SK-N-SH treated with all-trans-retinoic acid at 6 μM for 48 hours (cell line): Measurements from ENCODE around the gene TNFAIP8.

Source experiments
- ATAC-seq: fragments of 200-7000 bp; cut with Tn5 transposase; 3 replicates; pipeline ENCODE4 v1.9.1; 2020; ENCODE audit warnings: mild to moderate bottlenecking, moderate library complexity
- ARNTL ChIP-seq: fragments of 450-650 bp; formaldehyde crosslinking; IDR thresholded peaks from 2 replicates; pipeline ENCODE4 v1.5.0; 2020; ENCODE audit warnings: low read depth, mild to moderate bottlenecking, moderate library complexity, borderline replicate concordance
- BACH2 ChIP-seq: fragments of 250-450 bp; sonication (Bioruptor Pico); IDR thresholded peaks from 2 replicates; pipeline ENCODE4 v1.9.0; 2021; ENCODE audit warnings: mild to moderate bottlenecking, borderline replicate concordance
- CSDC2 ChIP-seq: fragments of 250-450 bp; sonication (Bioruptor Pico); IDR thresholded peaks from 2 replicates; pipeline ENCODE4 v1.5.0; 2020; ENCODE audit warnings: mild to moderate bottlenecking, moderate library complexity
- ESRRG ChIP-seq: fragments of 250-450 bp; sonication (Bioruptor Pico); IDR thresholded peaks from 2 replicates; pipeline ENCODE4 v1.6.1; 2021; ENCODE audit warnings: mild to moderate bottlenecking
- GLIS3 ChIP-seq: fragments of 250-450 bp; sonication (Bioruptor Pico); IDR thresholded peaks from 2 replicates; pipeline ENCODE4 v1.5.0; 2020; ENCODE audit warnings: mild to moderate bottlenecking, moderate library complexity
- ISL1 ChIP-seq: fragments of 250-450 bp; sonication (Bioruptor Pico); IDR thresholded peaks from 2 replicates; pipeline ENCODE4 v2.1.2; 2022; ENCODE audit warnings: mild to moderate bottlenecking, moderate library complexity
- OSR1 ChIP-seq: fragments of 250-450 bp; sonication (Bioruptor Pico); IDR thresholded peaks from 2 replicates; pipeline ENCODE4 v1.8.0; 2022; ENCODE audit warnings: moderate library complexity, mild to moderate bottlenecking, inconsistent platforms
- PPARA ChIP-seq: fragments of 250-450 bp; sonication (Bioruptor Pico); IDR thresholded peaks from 2 replicates; pipeline ENCODE4 v1.5.0; 2020; ENCODE audit warnings: mild to moderate bottlenecking, borderline replicate concordance
- RARB ChIP-seq: fragments of 250-450 bp; sonication (Bioruptor Pico); IDR thresholded peaks from 2 replicates; pipeline ENCODE4 v1.8.0; 2021; ENCODE audit warnings: mild to moderate bottlenecking, moderate library complexity
- SNAI2 ChIP-seq: fragments of 250-450 bp; sonication (Bioruptor Pico); IDR thresholded peaks from 2 replicates; pipeline ENCODE4 v1.5.0; 2020; ENCODE audit warnings: mild to moderate bottlenecking, moderate library complexity
- TCF4 ChIP-seq: fragments of 250-450 bp; sonication (Bioruptor Pico); IDR thresholded peaks from 2 replicates; pipeline ENCODE4 v1.8.0; 2021; ENCODE audit warnings: mild to moderate bottlenecking, moderate library complexity, borderline replicate concordance
- TOX ChIP-seq: fragments of 250-450 bp; sonication (Bioruptor Pico); IDR thresholded peaks from 2 replicates; pipeline ENCODE4 v1.8.0; 2021; ENCODE audit warnings: mild to moderate bottlenecking, moderate library complexity, borderline replicate concordance
- ZC3H10 ChIP-seq: fragments of 250-450 bp; sonication (Bioruptor Pico); IDR thresholded peaks from 2 replicates; pipeline ENCODE4 v1.5.1; 2021; ENCODE audit warnings: mild to moderate bottlenecking, moderate library complexity
- ZFP3 ChIP-seq: fragments of 250-450 bp; sonication (Bioruptor Pico); IDR thresholded peaks from 2 replicates; pipeline ENCODE4 v1.5.0; 2020; ENCODE audit warnings: mild to moderate bottlenecking, moderate library complexity
- ZFP30 ChIP-seq: fragments of 450-650 bp; formaldehyde crosslinking; IDR thresholded peaks from 2 replicates; pipeline ENCODE4 v1.5.0; 2022; ENCODE audit warnings: mild to moderate bottlenecking, moderate library complexity
- ZNF565 ChIP-seq: fragments of 450-650 bp; formaldehyde crosslinking; conservative IDR thresholded peaks from 2 replicates; pipeline ENCODE4 v1.5.0; 2020; ENCODE audit warnings: low read depth, mild to moderate bottlenecking, moderate library complexity
- ZNF70 ChIP-seq: fragments of 450-650 bp; formaldehyde crosslinking; IDR thresholded peaks from 2 replicates; pipeline ENCODE4 v1.5.0; 2020; ENCODE audit warnings: mild to moderate bottlenecking, moderate library complexity
- ZNF8 ChIP-seq: fragments of 450-650 bp; formaldehyde crosslinking; IDR thresholded peaks from 2 replicates; pipeline ENCODE4 v1.5.0; 2020; ENCODE audit warnings: mild to moderate bottlenecking, moderate library complexity
- TF ChIP-seq, protein P1 (sequence below): fragments of 250-450 bp; sonication (Bioruptor Pico); IDR thresholded peaks from 2 replicates; pipeline ENCODE4 v1.5.1; 2021; ENCODE audit warnings: mild to moderate bottlenecking, moderate library complexity
- TF ChIP-seq, protein P2 (sequence below): fragments of 250-450 bp; sonication (Bioruptor Pico); IDR thresholded peaks from 2 replicates; pipeline ENCODE4 v1.8.0; 2021; ENCODE audit warnings: low read depth, mild to moderate bottlenecking, moderate library complexity, borderline replicate concordance
- TF ChIP-seq, protein P3 (sequence below): fragments of 250-450 bp; sonication (Bioruptor Pico); IDR thresholded peaks from 2 replicates; pipeline ENCODE4 v1.5.0; 2020; ENCODE audit warnings: mild to moderate bottlenecking, moderate library complexity
- TF ChIP-seq, protein P4 (sequence below): fragments of 250-450 bp; sonication (Bioruptor Pico); IDR thresholded peaks from 2 replicates; pipeline ENCODE4 v1.8.0; 2020; ENCODE audit warnings: mild to moderate bottlenecking, moderate library complexity, borderline replicate concordance
- TF ChIP-seq, protein P5 (sequence below): fragments of 250-450 bp; sonication (Bioruptor Pico); IDR thresholded peaks from 2 replicates; pipeline ENCODE4 v1.5.1; 2020; ENCODE audit warnings: low read depth, mild to moderate bottlenecking, moderate library complexity

The TNFAIP8 gene

DNA sequence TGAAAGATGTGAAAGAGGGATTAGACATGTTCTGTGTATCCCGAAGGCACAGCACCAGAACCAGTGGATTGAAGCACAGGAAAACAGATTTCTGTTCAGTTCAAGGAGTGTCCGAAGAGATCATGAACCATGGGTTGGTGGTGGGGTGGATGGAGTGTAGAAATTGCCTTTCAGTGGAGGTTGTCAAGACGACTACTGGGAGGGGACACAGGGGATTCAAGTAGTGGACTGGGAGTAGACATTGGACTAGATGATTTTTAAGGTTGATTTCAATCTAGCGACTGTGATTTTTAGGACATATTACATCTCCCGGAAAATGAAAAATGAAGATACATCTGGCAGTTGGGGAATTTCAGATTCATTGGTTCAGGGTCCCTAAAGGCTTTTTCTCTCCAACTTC, 35.9 kb upstream of the TNFAIP8 start:
- ATAC-seq = no peak
- no peak for TF ChIP-seq ZFP30 (CRISPR knock-in tag)
- no peak for TF ChIP-seq RARB
- no peak for TF ChIP-seq TOX
- TF ChIP-seq ZC3H10 (CRISPR knock-in tag) = no peak
- no peak for TF ChIP-seq GLIS3 (CRISPR knock-in tag)
- TF ChIP-seq, protein P1, sequence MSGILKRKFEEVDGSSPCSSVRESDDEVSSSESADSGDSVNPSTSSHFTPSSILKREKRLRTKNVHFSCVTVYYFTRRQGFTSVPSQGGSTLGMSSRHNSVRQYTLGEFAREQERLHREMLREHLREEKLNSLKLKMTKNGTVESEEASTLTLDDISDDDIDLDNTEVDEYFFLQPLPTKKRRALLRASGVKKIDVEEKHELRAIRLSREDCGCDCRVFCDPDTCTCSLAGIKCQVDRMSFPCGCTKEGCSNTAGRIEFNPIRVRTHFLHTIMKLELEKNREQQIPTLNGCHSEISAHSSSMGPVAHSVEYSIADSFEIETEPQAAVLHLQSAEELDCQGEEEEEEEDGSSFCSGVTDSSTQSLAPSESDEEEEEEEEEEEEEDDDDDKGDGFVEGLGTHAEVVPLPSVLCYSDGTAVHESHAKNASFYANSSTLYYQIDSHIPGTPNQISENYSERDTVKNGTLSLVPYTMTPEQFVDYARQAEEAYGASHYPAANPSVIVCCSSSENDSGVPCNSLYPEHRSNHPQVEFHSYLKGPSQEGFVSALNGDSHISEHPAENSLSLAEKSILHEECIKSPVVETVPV (CRISPR knock-in tag) = no peak
- TF ChIP-seq, protein P2, sequence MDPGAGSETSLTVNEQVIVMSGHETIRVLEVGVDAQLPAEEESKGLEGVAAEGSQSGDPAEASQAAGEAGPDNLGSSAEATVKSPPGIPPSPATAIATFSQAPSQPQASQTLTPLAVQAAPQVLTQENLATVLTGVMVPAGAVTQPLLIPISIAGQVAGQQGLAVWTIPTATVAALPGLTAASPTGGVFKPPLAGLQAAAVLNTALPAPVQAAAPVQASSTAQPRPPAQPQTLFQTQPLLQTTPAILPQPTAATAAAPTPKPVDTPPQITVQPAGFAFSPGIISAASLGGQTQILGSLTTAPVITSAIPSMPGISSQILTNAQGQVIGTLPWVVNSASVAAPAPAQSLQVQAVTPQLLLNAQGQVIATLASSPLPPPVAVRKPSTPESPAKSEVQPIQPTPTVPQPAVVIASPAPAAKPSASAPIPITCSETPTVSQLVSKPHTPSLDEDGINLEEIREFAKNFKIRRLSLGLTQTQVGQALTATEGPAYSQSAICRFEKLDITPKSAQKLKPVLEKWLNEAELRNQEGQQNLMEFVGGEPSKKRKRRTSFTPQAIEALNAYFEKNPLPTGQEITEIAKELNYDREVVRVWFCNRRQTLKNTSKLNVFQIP (CRISPR knock-in tag) = no peak
- TF ChIP-seq ESRRG = no peak
- no peak for TF ChIP-seq ZFP3 (CRISPR knock-in tag)
- TF ChIP-seq ARNTL (CRISPR knock-in tag) = no peak
- TF ChIP-seq CSDC2 (CRISPR knock-in tag) = no peak
- no peak for TF ChIP-seq ZNF565
- no peak for TF ChIP-seq ISL1
- TF ChIP-seq, protein P3, sequence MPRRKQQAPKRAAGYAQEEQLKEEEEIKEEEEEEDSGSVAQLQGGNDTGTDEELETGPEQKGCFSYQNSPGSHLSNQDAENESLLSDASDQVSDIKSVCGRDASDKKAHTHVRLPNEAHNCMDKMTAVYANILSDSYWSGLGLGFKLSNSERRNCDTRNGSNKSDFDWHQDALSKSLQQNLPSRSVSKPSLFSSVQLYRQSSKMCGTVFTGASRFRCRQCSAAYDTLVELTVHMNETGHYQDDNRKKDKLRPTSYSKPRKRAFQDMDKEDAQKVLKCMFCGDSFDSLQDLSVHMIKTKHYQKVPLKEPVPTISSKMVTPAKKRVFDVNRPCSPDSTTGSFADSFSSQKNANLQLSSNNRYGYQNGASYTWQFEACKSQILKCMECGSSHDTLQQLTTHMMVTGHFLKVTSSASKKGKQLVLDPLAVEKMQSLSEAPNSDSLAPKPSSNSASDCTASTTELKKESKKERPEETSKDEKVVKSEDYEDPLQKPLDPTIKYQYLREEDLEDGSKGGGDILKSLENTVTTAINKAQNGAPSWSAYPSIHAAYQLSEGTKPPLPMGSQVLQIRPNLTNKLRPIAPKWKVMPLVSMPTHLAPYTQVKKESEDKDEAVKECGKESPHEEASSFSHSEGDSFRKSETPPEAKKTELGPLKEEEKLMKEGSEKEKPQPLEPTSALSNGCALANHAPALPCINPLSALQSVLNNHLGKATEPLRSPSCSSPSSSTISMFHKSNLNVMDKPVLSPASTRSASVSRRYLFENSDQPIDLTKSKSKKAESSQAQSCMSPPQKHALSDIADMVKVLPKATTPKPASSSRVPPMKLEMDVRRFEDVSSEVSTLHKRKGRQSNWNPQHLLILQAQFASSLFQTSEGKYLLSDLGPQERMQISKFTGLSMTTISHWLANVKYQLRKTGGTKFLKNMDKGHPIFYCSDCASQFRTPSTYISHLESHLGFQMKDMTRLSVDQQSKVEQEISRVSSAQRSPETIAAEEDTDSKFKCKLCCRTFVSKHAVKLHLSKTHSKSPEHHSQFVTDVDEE = no peak
- no peak for TF ChIP-seq ZNF70 (CRISPR knock-in tag)
- TF ChIP-seq TCF4 (CRISPR knock-in tag) = no peak
- no peak for TF ChIP-seq ZNF8 (CRISPR knock-in tag)
- TF ChIP-seq, protein P4, sequence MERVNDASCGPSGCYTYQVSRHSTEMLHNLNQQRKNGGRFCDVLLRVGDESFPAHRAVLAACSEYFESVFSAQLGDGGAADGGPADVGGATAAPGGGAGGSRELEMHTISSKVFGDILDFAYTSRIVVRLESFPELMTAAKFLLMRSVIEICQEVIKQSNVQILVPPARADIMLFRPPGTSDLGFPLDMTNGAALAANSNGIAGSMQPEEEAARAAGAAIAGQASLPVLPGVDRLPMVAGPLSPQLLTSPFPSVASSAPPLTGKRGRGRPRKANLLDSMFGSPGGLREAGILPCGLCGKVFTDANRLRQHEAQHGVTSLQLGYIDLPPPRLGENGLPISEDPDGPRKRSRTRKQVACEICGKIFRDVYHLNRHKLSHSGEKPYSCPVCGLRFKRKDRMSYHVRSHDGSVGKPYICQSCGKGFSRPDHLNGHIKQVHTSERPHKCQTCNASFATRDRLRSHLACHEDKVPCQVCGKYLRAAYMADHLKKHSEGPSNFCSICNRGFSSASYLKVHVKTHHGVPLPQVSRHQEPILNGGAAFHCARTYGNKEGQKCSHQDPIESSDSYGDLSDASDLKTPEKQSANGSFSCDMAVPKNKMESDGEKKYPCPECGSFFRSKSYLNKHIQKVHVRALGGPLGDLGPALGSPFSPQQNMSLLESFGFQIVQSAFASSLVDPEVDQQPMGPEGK (CRISPR knock-in tag) = no peak
- TF ChIP-seq, all 23 proteins: peak for 0

DNA sequence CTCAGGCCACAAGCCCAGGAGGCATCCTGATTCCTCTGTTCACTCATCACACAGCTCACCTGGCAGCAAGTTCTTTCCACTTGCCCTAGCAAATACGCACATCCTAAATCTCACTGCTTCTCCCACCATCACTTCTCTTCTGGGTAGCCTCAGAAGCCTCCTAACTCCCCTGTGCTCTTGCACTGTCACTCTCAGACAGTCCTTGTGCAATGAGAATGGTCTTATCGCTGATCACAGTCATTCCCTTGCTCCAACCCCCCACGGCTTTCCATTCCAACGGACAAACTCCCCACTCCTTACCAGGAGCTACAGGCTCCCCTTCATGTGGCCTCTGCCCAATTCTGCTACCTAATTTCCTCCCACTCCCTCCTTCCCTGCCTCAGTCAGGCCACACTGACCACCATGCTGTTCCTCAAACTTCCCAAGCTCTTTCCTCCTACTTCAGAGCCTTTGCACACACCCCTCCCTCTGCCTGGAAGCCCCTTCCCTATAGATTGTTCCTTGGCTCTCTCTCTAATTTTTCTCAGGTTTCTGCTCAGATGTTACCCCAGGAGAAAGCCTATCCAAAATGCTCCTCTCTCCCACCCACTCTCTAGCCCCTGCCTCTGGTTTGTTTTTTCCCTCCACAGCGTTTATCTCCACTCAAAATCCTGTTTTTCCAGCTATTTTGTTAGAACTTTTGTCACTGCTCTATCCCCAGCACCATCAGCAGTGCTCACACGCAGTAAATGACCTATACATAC, 34.1 kb upstream of the TNFAIP8 start:
- TF ChIP-seq TOX (no peak), CSDC2 (CRISPR knock-in tag) (no peak), ZFP3 (CRISPR knock-in tag) (no peak), RARB (no peak), ESRRG (no peak), OSR1 (no peak), ARNTL (CRISPR knock-in tag) (no peak), BACH2 (CRISPR knock-in tag) (no peak), ZC3H10 (CRISPR knock-in tag) (no peak), PPARA (CRISPR knock-in tag) (no peak), ZNF8 (CRISPR knock-in tag) (no peak), SNAI2 (CRISPR knock-in tag) (no peak), ZNF565 (no peak), ZNF70 (CRISPR knock-in tag) (no peak)
- TF ChIP-seq, protein P1 (CRISPR knock-in tag) = no peak
- TF ChIP-seq, protein P3 = no peak
- TF ChIP-seq, protein P5, sequence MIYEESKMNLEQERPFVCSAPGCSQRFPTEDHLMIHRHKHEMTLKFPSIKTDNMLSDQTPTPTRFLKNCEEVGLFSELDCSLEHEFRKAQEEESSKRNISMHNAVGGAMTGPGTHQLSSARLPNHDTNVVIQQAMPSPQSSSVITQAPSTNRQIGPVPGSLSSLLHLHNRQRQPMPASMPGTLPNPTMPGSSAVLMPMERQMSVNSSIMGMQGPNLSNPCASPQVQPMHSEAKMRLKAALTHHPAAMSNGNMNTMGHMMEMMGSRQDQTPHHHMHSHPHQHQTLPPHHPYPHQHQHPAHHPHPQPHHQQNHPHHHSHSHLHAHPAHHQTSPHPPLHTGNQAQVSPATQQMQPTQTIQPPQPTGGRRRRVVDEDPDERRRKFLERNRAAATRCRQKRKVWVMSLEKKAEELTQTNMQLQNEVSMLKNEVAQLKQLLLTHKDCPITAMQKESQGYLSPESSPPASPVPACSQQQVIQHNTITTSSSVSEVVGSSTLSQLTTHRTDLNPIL (CRISPR knock-in tag) = no peak

More for the DNA sequence above, 34.1 kb upstream of the TNFAIP8 start:
- no peak for ATAC-seq
